ENCODE measurements around the gene SARNP.

GRCh38 chr12:55827806-55828205 lies 10.3 kb upstream of the SARNP start:
- TF ChIP-seq, protein P1, sequence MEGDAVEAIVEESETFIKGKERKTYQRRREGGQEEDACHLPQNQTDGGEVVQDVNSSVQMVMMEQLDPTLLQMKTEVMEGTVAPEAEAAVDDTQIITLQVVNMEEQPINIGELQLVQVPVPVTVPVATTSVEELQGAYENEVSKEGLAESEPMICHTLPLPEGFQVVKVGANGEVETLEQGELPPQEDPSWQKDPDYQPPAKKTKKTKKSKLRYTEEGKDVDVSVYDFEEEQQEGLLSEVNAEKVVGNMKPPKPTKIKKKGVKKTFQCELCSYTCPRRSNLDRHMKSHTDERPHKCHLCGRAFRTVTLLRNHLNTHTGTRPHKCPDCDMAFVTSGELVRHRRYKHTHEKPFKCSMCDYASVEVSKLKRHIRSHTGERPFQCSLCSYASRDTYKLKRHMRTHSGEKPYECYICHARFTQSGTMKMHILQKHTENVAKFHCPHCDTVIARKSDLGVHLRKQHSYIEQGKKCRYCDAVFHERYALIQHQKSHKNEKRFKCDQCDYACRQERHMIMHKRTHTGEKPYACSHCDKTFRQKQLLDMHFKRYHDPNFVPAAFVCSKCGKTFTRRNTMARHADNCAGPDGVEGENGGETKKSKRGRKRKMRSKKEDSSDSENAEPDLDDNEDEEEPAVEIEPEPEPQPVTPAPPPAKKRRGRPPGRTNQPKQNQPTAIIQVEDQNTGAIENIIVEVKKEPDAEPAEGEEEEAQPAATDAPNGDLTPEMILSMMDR (IDR thresholded peaks at IDR 0.05 in 4 of 5, conservative IDR thresholded peaks at IDR 0.05 in 1 of 5), result no peak
- no peak for TF ChIP-seq POLR2A (IDR thresholded peaks at IDR 0.05)

Measured in gastrocnemius medialis (tissue), 4 donors.